ENCODE measurements around the gene RNF166. TPM values are rescaled to one million over a fixed set of nuclear protein-coding genes. Genes with fewer than 3 reads are reported as not detected.

Gene RNF166
- total and polyA plus RNA-seq, 2 donors (not counting 3 experiments of a cell fraction or from before 2014, with no cell fraction given), result 27.6 to 38.8 TPM

GRCh38 chr16:88687676-88688012 lies 18.6 kb downstream of the RNF166 start:
- Histone ChIP-seq H3K4me1 (ENCODE audit: control insufficient read depth, extremely low read depth, insufficient read depth, low read length) (no peaks in the 10 kb centered on the region), H3K9me1 (replicated peaks; ENCODE audit: control insufficient read depth, extremely low read depth, insufficient read depth, low read length) (no peaks in the 10 kb centered on the region), H3K36me3 (ENCODE audit: control insufficient read depth in 2 of 2, extremely low read depth in 1 of 2, insufficient read depth in 2 of 2, low read length in 2 of 2) (no peaks in the 10 kb centered on the region), H3K79me2 (ENCODE audit: control insufficient read depth, insufficient read depth, low read length) (no peaks in the 10 kb centered on the region), H3K9me3 (replicated peaks; ENCODE audit: control insufficient read depth, insufficient read depth, low read length) (no peaks in the 10 kb centered on the region), H3K9ac (replicated peaks; ENCODE audit: extremely low read depth, insufficient read depth, low read length) (no peak overlapping the region), H3K27me3 (ENCODE audit: control insufficient read depth in 2 of 2, insufficient read depth in 2 of 2, low read length in 2 of 2) (peaks cover 0 to 2% of the 10 kb centered on the region in 2 experiments), H3K4me2 (ENCODE audit: insufficient read depth, low read length) (no peak overlapping the region), H3K27ac (ENCODE audit: insufficient read depth, low read depth, low read length) (no peak overlapping the region), H2AFZ (ENCODE audit: low read depth, low read length) (no peak overlapping the region), H3K4me3 (replicated peaks in 1 of 3; ENCODE audit: insufficient read depth in 1 of 3, low read depth in 1 of 3, low read length in 3 of 3) (no peak overlapping the region), H4K20me1 (replicated peaks; ENCODE audit: control insufficient read depth, extremely low read depth, insufficient read depth, low read length) (no peaks in the 10 kb centered on the region)
- dilution Hi-C loops (cut with MboI; ENCODE audit: extremely low pct_ligation_motif_present, low sequenced_read_pairs), result no loop called here
- ChIA-PET POLR2A (no interaction called here), CTCF (interaction anchor here (0.7 to 1.3 kb wide), 5 partner anchors 13 to 170 kb away, joined by 3 to 4 read pairs (median 3); partner anchors contain the start of gene TRAPPC2L)
- no peak for FAIRE-seq
- BruUV-seq (replicated peaks), result no TSS peak
- TF ChIP-seq GATA2 (IDR thresholded peaks at IDR 0.05; ENCODE audit: insufficient read depth, insufficient read length, low read depth, low read length) (no peak), MAX (IDR thresholded peaks at IDR 0.05; ENCODE audit: insufficient read depth, insufficient read length) (no peak), EZH2 (IDR thresholded peaks at IDR 0.05; ENCODE audit: borderline replicate concordance, low read depth, low read length, severe bottlenecking) (no peak), JUN (IDR thresholded peaks at IDR 0.05; ENCODE audit: borderline replicate concordance, insufficient read depth, insufficient read length, low read depth) (no peak), CTCF (IDR thresholded peaks at IDR 0.05; ENCODE audit: extremely low read depth in 1 of 2, insufficient read depth in 1 of 2, low read depth in 1 of 2, low read length in 2 of 2) (no peak), POLR2AphosphoS5 (IDR thresholded peaks at IDR 0.05; ENCODE audit: insufficient read depth, low read depth, low read length) (no peak), FOS (IDR thresholded peaks at IDR 0.05; ENCODE audit: borderline replicate concordance, insufficient read depth, low read length) (no peak), MYC (IDR thresholded peaks at IDR 0.05; ENCODE audit: low read depth, low read length) (no peak), POLR2A (IDR thresholded peaks at IDR 0.05; ENCODE audit: low read depth, low read length) (no peak)
- intact Hi-C loops (cut with micrococcal nuclease), result loop anchor here (2.0 kb wide), 1 partner anchor 25 kb away; the partner anchor contains the start of gene MVD
- no peak for DNase-seq (ENCODE audit: low read depth, low spot score)

Measured in endothelial cell of umbilical vein (primary cell).